Measurements from ENCODE around the gene HUNK. TPM values are rescaled to one million over a fixed set of nuclear protein-coding genes. Genes with fewer than 3 reads are reported as not detected.

The HUNK gene
- total RNA-seq, 1 experiment from 2014 or later, result 7.0 TPM

GRCh38 chr21:32003411-32003810 is 130.6 kb downstream of the HUNK start:
- Mint-ChIP-seq H3K36me3 (0 out of 2 replicates have a peak, but pooled peaks cover 3% of the 10 kb centered on the region), H3K27ac (no peak overlapping the region), H3K27me3 (ENCODE audit: low read depth) (no peaks in the 10 kb centered on the region), H3K4me1 (no peaks in the 10 kb centered on the region), H3K9me3 (no peaks in the 10 kb centered on the region), H3K4me3 (no peak overlapping the region)
- DNase-seq (ENCODE audit: low spot score) (no peak), ATAC-seq (no peak)
- TF ChIP-seq, protein P1, sequence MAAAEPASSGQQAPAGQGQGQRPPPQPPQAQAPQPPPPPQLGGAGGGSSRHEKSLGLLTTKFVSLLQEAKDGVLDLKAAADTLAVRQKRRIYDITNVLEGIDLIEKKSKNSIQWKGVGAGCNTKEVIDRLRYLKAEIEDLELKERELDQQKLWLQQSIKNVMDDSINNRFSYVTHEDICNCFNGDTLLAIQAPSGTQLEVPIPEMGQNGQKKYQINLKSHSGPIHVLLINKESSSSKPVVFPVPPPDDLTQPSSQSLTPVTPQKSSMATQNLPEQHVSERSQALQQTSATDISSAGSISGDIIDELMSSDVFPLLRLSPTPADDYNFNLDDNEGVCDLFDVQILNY (CRISPR knock-in tag; IDR thresholded peaks at IDR 0.05), result no peak
- TF ChIP-seq PRDM15 (CRISPR knock-in tag; IDR thresholded peaks at IDR 0.05) (no peak), TEAD4 (CRISPR knock-in tag; IDR thresholded peaks at IDR 0.05) (no peak), ERG (CRISPR knock-in tag; IDR thresholded peaks at IDR 0.05) (no peak), GRHL2 (CRISPR knock-in tag; IDR thresholded peaks at IDR 0.05; ENCODE audit: insufficient replicate concordance, severe bottlenecking) (no peak), TEAD1 (CRISPR knock-in tag; IDR thresholded peaks at IDR 0.05) (no peak), EMX1 (CRISPR knock-in tag; IDR thresholded peaks at IDR 0.05) (no peak), PRRX2 (CRISPR knock-in tag; IDR thresholded peaks at IDR 0.05) (no peak)
- TF ChIP-seq, protein P2, sequence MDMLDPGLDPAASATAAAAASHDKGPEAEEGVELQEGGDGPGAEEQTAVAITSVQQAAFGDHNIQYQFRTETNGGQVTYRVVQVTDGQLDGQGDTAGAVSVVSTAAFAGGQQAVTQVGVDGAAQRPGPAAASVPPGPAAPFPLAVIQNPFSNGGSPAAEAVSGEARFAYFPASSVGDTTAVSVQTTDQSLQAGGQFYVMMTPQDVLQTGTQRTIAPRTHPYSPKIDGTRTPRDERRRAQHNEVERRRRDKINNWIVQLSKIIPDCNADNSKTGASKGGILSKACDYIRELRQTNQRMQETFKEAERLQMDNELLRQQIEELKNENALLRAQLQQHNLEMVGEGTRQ (CRISPR knock-in tag; IDR thresholded peaks at IDR 0.05), result no peak
- TF ChIP-seq, protein P3, sequence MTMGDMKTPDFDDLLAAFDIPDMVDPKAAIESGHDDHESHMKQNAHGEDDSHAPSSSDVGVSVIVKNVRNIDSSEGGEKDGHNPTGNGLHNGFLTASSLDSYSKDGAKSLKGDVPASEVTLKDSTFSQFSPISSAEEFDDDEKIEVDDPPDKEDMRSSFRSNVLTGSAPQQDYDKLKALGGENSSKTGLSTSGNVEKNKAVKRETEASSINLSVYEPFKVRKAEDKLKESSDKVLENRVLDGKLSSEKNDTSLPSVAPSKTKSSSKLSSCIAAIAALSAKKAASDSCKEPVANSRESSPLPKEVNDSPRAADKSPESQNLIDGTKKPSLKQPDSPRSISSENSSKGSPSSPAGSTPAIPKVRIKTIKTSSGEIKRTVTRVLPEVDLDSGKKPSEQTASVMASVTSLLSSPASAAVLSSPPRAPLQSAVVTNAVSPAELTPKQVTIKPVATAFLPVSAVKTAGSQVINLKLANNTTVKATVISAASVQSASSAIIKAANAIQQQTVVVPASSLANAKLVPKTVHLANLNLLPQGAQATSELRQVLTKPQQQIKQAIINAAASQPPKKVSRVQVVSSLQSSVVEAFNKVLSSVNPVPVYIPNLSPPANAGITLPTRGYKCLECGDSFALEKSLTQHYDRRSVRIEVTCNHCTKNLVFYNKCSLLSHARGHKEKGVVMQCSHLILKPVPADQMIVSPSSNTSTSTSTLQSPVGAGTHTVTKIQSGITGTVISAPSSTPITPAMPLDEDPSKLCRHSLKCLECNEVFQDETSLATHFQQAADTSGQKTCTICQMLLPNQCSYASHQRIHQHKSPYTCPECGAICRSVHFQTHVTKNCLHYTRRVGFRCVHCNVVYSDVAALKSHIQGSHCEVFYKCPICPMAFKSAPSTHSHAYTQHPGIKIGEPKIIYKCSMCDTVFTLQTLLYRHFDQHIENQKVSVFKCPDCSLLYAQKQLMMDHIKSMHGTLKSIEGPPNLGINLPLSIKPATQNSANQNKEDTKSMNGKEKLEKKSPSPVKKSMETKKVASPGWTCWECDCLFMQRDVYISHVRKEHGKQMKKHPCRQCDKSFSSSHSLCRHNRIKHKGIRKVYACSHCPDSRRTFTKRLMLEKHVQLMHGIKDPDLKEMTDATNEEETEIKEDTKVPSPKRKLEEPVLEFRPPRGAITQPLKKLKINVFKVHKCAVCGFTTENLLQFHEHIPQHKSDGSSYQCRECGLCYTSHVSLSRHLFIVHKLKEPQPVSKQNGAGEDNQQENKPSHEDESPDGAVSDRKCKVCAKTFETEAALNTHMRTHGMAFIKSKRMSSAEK (CRISPR knock-in tag; IDR thresholded peaks at IDR 0.05; ENCODE audit: borderline replicate concordance), result no peak
- CTCF ChIA-PET, result interaction anchor here (1.2 kb wide), 1 partner anchor 11 kb away, joined by 3 read pairs; no protein-coding TSS in a partner anchor
- POLR2A ChIA-PET, result no interaction called here

GRCh38 chr21:32004291-32004690 is 131.5 kb downstream of the HUNK start:
- TF ChIP-seq SP1 (CRISPR knock-in tag; conservative IDR thresholded peaks at IDR 0.05), result no peak
- TF ChIP-seq MAX (CRISPR knock-in tag; IDR thresholded peaks at IDR 0.05), result no peak
- no peak for TF ChIP-seq ZNF317 (CRISPR knock-in tag; IDR thresholded peaks at IDR 0.05; ENCODE audit: borderline replicate concordance, low read depth)
- no peak for TF ChIP-seq ZNF138 (CRISPR knock-in tag; conservative IDR thresholded peaks at IDR 0.05)
- TF ChIP-seq CREB1 (CRISPR knock-in tag; IDR thresholded peaks at IDR 0.05), result no peak
- no peak for TF ChIP-seq ESRRA (CRISPR knock-in tag; IDR thresholded peaks at IDR 0.05; ENCODE audit: borderline replicate concordance)
- TF ChIP-seq ZNF671 (CRISPR knock-in tag; IDR thresholded peaks at IDR 0.05), result no peak
- no peak for TF ChIP-seq FOXP4 (CRISPR knock-in tag; IDR thresholded peaks at IDR 0.05)
- no peak for TF ChIP-seq NR3C1 (CRISPR knock-in tag; conservative IDR thresholded peaks at IDR 0.05; ENCODE audit: low read depth)
- no peak overlapping the region for H3K4me3 Mint-ChIP-seq
- H3K27ac Mint-ChIP-seq, result no peak overlapping the region
- ATAC-seq, result no peak
- H3K4me1 Mint-ChIP-seq, result no peaks in the 10 kb centered on the region
- H3K27me3 Mint-ChIP-seq (ENCODE audit: low read depth), result no peaks in the 10 kb centered on the region
- 0 out of 2 replicates have a peak, but pooled peaks cover 2% of the 10 kb centered on the region for H3K36me3 Mint-ChIP-seq
- DNase-seq (ENCODE audit: low spot score), result no peak
- no peaks in the 10 kb centered on the region for H3K9me3 Mint-ChIP-seq
- POLR2A ChIA-PET, result no interaction called here
- CTCF ChIA-PET, result interaction anchor here (1.2 kb wide), 1 partner anchor 12 kb away, joined by 3 read pairs; no protein-coding TSS in a partner anchor
